ENCODE data around the gene RFPL2. TPM values are rescaled to one million over a fixed set of nuclear protein-coding genes. Genes with fewer than 3 reads are reported as not detected.

RFPL2 gene
- total and polyA plus RNA-seq, 11 donors = not detected

GRCh38 chr22:32207971-32208480 lies 3.2 kb upstream of the RFPL2 start:
- no peak for TF ChIP-seq POLR2A (IDR thresholded peaks at IDR 0.05)
- TF ChIP-seq, protein P1, sequence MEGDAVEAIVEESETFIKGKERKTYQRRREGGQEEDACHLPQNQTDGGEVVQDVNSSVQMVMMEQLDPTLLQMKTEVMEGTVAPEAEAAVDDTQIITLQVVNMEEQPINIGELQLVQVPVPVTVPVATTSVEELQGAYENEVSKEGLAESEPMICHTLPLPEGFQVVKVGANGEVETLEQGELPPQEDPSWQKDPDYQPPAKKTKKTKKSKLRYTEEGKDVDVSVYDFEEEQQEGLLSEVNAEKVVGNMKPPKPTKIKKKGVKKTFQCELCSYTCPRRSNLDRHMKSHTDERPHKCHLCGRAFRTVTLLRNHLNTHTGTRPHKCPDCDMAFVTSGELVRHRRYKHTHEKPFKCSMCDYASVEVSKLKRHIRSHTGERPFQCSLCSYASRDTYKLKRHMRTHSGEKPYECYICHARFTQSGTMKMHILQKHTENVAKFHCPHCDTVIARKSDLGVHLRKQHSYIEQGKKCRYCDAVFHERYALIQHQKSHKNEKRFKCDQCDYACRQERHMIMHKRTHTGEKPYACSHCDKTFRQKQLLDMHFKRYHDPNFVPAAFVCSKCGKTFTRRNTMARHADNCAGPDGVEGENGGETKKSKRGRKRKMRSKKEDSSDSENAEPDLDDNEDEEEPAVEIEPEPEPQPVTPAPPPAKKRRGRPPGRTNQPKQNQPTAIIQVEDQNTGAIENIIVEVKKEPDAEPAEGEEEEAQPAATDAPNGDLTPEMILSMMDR (IDR thresholded peaks at IDR 0.05) = no peak

DNA sequence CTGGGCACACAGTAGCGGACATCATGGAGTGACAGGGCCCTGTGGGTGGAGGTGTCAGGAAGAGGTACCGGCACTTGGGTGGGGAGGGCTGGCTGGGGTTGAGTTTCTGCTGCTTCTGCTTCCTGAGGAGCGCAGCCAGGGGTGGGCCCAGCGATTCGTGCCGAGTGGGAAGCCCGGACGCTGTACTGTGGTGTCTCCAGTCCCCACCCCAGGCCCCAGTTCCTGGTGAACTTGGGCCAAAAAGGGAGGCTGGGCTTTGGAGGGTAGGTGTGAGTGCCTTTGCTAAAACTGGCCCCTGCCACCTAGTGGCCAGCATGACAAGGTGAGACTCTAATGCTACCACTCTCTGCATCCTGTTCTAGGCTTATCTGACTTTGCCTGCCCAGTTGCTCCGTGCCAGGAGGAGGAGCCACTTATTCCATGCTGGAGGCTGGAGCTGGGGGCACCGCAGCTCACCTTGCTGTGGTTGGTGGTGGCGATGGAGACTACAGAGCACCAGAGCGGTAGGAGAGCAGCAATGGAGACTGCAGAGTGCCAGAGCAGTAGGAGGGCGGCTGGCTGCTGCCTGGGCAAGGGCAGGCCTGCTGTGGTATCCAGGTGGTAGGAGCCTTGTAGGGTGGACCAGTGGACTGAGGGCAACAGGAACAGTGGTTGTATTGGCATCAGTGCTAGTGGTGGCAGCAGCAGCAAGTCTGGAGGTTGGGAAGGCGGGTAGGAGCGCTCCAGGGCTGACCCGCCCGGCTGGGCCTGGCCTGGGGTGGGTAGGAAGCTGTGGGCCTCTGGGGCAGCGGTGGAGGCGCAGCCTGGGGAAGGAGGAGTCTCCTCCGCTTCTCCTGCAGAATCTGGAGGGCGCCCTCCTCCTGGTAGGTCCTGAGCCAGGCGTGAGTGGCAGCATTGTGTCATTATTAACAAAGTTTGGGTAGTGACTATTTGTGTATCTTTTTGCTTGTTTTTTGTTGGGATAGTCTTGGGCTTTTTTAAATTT lies 2.2 kb upstream of the RFPL2 start:
- no peak overlapping the region for H3K27ac ChIP-seq
- no peak for TF ChIP-seq POLR2A (IDR thresholded peaks at IDR 0.05)
- TF ChIP-seq, protein P1 (IDR thresholded peaks at IDR 0.05) = peak; percentile 23 to 56 (median 40)
- 72 to 85% (median 73%) methylated on average over 21 to 22 of the region's 22 CpGs for WGBS, 4 donors
- H3K9me3 ChIP-seq = no peaks in the 10 kb centered on the region
- ATAC-seq = peak in 2 of 4 donors; percentile 26 to 32
- peak in 2 of 5 donors; percentile 13 to 30 for DNase-seq
- peaks cover 0 to 24% (median 13%) of the 10 kb centered on the region in 9 donors for H3K27me3 ChIP-seq
- H3K36me3 ChIP-seq = no peaks in the 10 kb centered on the region
- H3K4me3 ChIP-seq = no peak overlapping the region
- intact Hi-C loops (cut with DNase I) = loop anchor here in 8 of 10 donors (5.0 to 10.0 kb wide), 4 partner anchors 105 to 235 kb away; no protein-coding TSS in a partner anchor
- H3K4me1 ChIP-seq = peaks cover 0 to 22% (median 0%) of the 10 kb centered on the region in 12 donors

More at GRCh38 chr22:32207971-32208480, 3.2 kb upstream of the RFPL2 start:
- DNase-seq (no peak), ATAC-seq (no peak)
- Histone ChIP-seq H3K27ac (no peak overlapping the region), H3K4me3 (no peak overlapping the region), H3K27me3 (peaks cover 0 to 17% (median 11%) of the 10 kb centered on the region in 9 donors), H3K36me3 (no peaks in the 10 kb centered on the region), H3K9me3 (no peaks in the 10 kb centered on the region), H3K4me1 (peaks cover 0 to 14% (median 0%) of the 10 kb centered on the region in 12 donors)
- intact Hi-C loops (cut with DNase I) = loop anchor here in 8 of 10 donors (5.0 to 10.0 kb wide), 4 partner anchors 106 to 236 kb away; no protein-coding TSS in a partner anchor
- 79 to 90% (median 88%) methylated on average over 4 of the region's 4 CpGs for WGBS, 4 donors

DNA sequence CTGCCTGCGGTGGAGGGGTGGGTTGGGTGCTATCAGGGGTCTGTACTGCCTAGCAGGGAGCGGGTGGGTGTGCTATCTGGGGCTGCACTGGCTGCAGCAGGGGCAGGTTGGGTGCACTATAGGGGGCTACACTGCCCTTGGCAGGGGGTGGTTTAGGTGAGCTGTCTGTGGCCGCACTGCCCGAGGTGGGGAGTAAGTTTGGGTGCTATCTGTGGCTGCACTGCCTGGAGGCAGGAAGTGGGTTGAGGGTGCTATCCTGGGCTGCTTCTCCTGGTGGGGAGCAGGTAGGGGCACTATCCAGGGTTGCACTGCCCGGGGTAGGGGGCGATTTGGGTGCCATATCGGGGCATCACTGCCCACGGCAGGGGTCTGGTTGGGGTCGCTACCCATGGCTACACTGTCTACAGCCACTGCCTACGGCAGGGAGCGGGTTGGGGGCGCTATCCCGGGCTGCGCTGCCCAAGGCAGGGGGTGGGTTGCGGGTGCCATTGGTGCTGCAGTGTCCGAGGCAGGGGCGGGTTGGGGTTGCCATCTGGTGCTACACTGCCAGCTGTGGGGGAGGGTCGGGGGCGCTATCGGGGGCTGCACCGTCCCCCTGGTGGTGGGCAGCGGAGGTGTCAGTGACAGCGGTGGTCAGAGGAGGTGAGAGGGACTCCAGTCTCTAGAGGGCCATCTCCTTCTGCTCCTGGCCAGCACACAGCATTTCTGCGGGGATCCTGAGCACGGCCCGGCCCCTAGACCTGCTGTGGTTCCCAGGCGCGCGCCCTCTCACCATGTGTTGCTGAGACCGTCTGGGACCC lies 1.3 kb upstream of the RFPL2 start:
- TF ChIP-seq, protein P1 (IDR thresholded peaks at IDR 0.05) = no peak
- TF ChIP-seq POLR2A (IDR thresholded peaks at IDR 0.05) = no peak
- DNase-seq (no peak), ATAC-seq (no peak)
- intact Hi-C loops (cut with DNase I) = loop anchor here in 8 of 10 donors (5.0 to 10.0 kb wide), 4 partner anchors 104 to 234 kb away; no protein-coding TSS in a partner anchor
- Histone ChIP-seq H3K36me3 (no peaks in the 10 kb centered on the region), H3K9me3 (no peaks in the 10 kb centered on the region), H3K4me3 (no peak overlapping the region), H3K27me3 (peaks cover 0 to 24% (median 13%) of the 10 kb centered on the region in 9 donors), H3K27ac (no peak overlapping the region), H3K4me1 (peaks cover 0 to 22% (median 0%) of the 10 kb centered on the region in 12 donors)
- 84 to 90% (median 86%) methylated on average over 16 to 30 of the region's 30 CpGs for WGBS, 4 donors

Data from heart left ventricle (tissue), 16 donors.